Spleen (tissue), 11 donors: ENCODE results near the gene ING2. TPM values are rescaled to one million over a fixed set of nuclear protein-coding genes. Genes with fewer than 3 reads are reported as not detected.

ENCODE experiments used
- DNase-seq: peaks from one replicate; pipeline ENCODE4 v3.0.0-alpha.2; 2020
- H3K27ac ChIP-seq, 8 donors: fragments of 200-600 bp; sonication (generic) in 7 of 8; 1 replicate in 4 of 8; 2 replicates in 4 of 8; pipeline versions ENCODE4 v1.5.0 to v1.8.0; 2016 to 2021; ENCODE audit warnings: inconsistent platforms in 4 of 8, mild to moderate bottlenecking in 4 of 8, moderate library complexity in 1 of 8
- H3K27me3 ChIP-seq, 7 donors: fragments of 200-600 bp; sonication (generic) in 6 of 7; replicated peaks in 1 of 7; 1 replicate in 4 of 7; 2 replicates in 3 of 7; pipeline versions ENCODE4 v1.5.0 to v1.8.0; 2016 to 2021; ENCODE audit warnings: inconsistent platforms in 3 of 7, mild to moderate bottlenecking in 1 of 7
- H3K36me3 ChIP-seq, 6 donors: fragments of 200-600 bp; sonication (generic) in 5 of 6; 1 replicate in 4 of 6; 2 replicates in 2 of 6; pipeline versions ENCODE4 v1.5.0 to v1.8.0; 2016 to 2021; ENCODE audit warnings: inconsistent platforms in 2 of 6
- H3K4me1 ChIP-seq, 6 donors: fragments of 200-600 bp; sonication (generic) in 5 of 6; 1 replicate in 3 of 6; 2 replicates in 3 of 6; pipeline versions ENCODE4 v1.5.0 to v1.8.0; 2016 to 2021; ENCODE audit warnings: inconsistent platforms in 3 of 6
- H3K4me3 ChIP-seq, 8 donors: fragments of 200-600 bp; sonication (generic) in 7 of 8; 1 replicate in 4 of 8; 2 replicates in 4 of 8; pipeline versions ENCODE4 v1.5.0 to v1.8.0; 2016 to 2021; ENCODE audit warnings: inconsistent platforms in 4 of 8, mild to moderate bottlenecking in 4 of 8, moderate library complexity in 2 of 8
- H3K9me3 ChIP-seq, 8 donors: fragments of 200-600 bp; sonication (generic) in 7 of 8; 1 replicate in 4 of 8; 2 replicates in 4 of 8; pipeline versions ENCODE4 v1.5.0 to v1.8.0; 2016 to 2021; ENCODE audit warnings: inconsistent platforms in 4 of 8
- CTCF ChIP-seq, 11 experiments: fragments of 200-600 bp in 7 of 11; fragments of 450-650 bp in 4 of 11; sonication (generic) in 4 of 11; IDR thresholded peaks in 8 of 11; conservative IDR thresholded peaks in 3 of 11; 1 replicate in 7 of 11; 2 replicates in 4 of 11; pipeline versions ENCODE4 v1.4.0 to v1.8.0; 2016 to 2021; ENCODE audit warnings: antibody characterized with exemption in 11 of 11, inconsistent platforms in 4 of 11, mild to moderate bottlenecking in 1 of 11
- POLR2A ChIP-seq, 3 donors: fragments of 450-650 bp; IDR thresholded peaks; one replicate each; pipeline ENCODE4 v1.5.1; 2017; ENCODE audit warnings: antibody characterized with exemption in 3 of 3, mild to moderate bottlenecking in 1 of 3
- POLR2AphosphoS5 ChIP-seq, 3 donors: sonication (generic); formaldehyde crosslinking; IDR thresholded peaks; one replicate each; pipeline ENCODE4 v1.5.1; 2017; ENCODE audit warnings: antibody characterized with exemption in 3 of 3
- WGBS, 5 donors: extraction: QIAGEN DNeasy Blood & Tissue Kit in 3 of 5; methylation state at CpG; one replicate each; pipeline versions ENCODE4 v1.1.5 to v1.1.7; 2013 to 2018; 5-methylcytosine and 5-hydroxymethylcytosine counted together
- intact Hi-C: fragments of 100-400 bp; cut with DNase I; formaldehyde crosslinking; loops from one replicate; pipeline ENCODE4 v1.15.0; 2023; ENCODE audit warnings: low total_unique reads
- polyA plus RNA-seq, 3 donors: library from polyadenylated mRNA; stranded (reverse); fragments of 200-250 nt; gene quantifications; one replicate each; pipeline ENCODE4 v1.2.1, GENCODE V29; 2013
- total RNA-seq, 7 donors: library from RNA; depleted of rRNA in 3 of 7; stranded (reverse); fragments of >200 nt in 3 of 7; fragmentation: NEBNext Ultra II Directional in 4 of 7; extraction: Animal tissue kit (Norgen Biotek cat#: 25700) in 4 of 7; gene quantifications; one replicate each; pipeline versions ENCODE4 v1.1.0 to v1.2.1, GENCODE V29; 2016 to 2021
- donor health status: healthy with polysubstance abuse.
- donor health status: DM: no; HTN: no; CAD: no; lungs with moderate emphysema.
- donor health status: DM: no; HTN: no; CAD: no.
- donor health status: Bipolar disorder and iron deficiency.
- donor health status: healthy.
- donor health status: DM: no; HTN: no; CAD: no.
- donor health status: DM: yes; HTN: yes; CAD: no.

ING2 gene
- total and polyA plus RNA-seq, 10 donors: 4.2 to 21.7 (median 10.0) TPM

DNA sequence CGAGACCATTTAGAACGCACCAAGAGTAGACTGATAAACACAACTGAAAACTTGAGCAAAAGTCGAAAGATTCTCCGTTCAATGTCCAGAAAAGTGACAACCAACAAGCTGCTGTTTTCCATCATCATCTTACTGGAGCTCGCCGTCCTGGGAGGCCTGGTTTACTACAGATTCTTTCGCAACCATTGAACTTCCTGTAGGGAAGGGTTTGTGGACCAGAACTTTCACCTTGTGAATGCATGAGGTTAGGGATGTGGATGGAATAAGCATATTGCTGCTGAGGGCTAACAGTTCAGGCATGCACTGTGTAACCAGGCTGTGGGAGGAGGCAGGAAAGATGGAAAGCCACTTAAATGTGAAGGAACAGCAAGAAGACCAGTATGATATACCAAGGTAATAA is 20.9 kb upstream of the ING2 start:
- intact Hi-C loops: no loop called here
- TF ChIP-seq POLR2AphosphoS5 (IDR thresholded peaks at IDR 0.05) (no peak), POLR2A (IDR thresholded peaks at IDR 0.05) (no peak), CTCF (IDR thresholded peaks at IDR 0.05 in 8 of 11, conservative IDR thresholded peaks at IDR 0.05 in 3 of 11) (no peak)
- Histone ChIP-seq H3K27ac (no peak overlapping the region), H3K9me3 (no peaks in the 10 kb centered on the region), H3K36me3 (no peaks in the 10 kb centered on the region), H3K4me1 (no peaks in the 10 kb centered on the region), H3K4me3 (no peak overlapping the region), H3K27me3 (no peaks in the 10 kb centered on the region)
- 78 to 94% (median 91%) methylated on average over 7 of the region's 7 CpGs for WGBS, 5 donors
- DNase-seq: no peak

GRCh38 chr4:183485411-183486160 is 19.3 kb upstream of the ING2 start:
- no peaks in the 10 kb centered on the region for H3K36me3 ChIP-seq
- intact Hi-C loops: no loop called here
- no peak for DNase-seq
- H3K27me3 ChIP-seq: no peaks in the 10 kb centered on the region
- no peaks in the 10 kb centered on the region for H3K9me3 ChIP-seq
- H3K4me3 ChIP-seq: no peak overlapping the region
- WGBS, 5 donors: 81 to 92% (median 88%) methylated on average over 11 of the region's 11 CpGs
- TF ChIP-seq POLR2AphosphoS5 (IDR thresholded peaks at IDR 0.05) (no peak), CTCF (IDR thresholded peaks at IDR 0.05 in 8 of 11, conservative IDR thresholded peaks at IDR 0.05 in 3 of 11) (no peak)
- H3K27ac ChIP-seq: no peak overlapping the region
- no peaks in the 10 kb centered on the region for H3K4me1 ChIP-seq

DNA sequence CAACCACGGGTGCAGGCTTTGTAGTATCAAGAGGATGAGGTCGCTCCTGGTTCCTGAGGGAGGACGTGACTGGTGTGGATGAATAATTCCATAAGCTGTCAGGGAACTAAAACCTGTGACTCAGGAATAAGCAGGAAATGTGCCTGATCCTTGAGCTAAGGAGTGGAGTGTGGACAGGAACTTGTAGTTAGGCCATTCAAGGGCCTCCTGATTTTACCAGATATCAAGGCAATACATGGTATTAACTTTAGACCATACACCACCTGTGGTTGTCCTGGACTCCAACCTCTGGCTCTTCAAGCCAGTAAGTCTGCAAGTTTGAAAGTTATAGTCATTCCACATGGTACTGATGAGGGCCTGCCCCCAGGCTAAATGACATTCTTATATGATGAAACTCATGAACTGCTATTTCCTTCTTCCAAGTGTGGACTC is 12.1 kb upstream of the ING2 start:
- Histone ChIP-seq H3K27ac (no peak overlapping the region), H3K4me3 (no peak overlapping the region), H3K27me3 (no peaks in the 10 kb centered on the region), H3K36me3 (peaks cover 0 to 15% (median 0%) of the 10 kb centered on the region in 6 donors), H3K4me1 (no peaks in the 10 kb centered on the region), H3K9me3 (peaks cover 0 to 16% (median 13%) of the 10 kb centered on the region in 8 donors)
- intact Hi-C loops: no loop called here
- TF ChIP-seq CTCF (IDR thresholded peaks at IDR 0.05 in 8 of 11, conservative IDR thresholded peaks at IDR 0.05 in 3 of 11): no peak
- TF ChIP-seq POLR2AphosphoS5 (IDR thresholded peaks at IDR 0.05): no peak
- no peak for TF ChIP-seq POLR2A (IDR thresholded peaks at IDR 0.05)
- WGBS, 5 donors: 70 to 84% (median 82%) methylated on average over 3 of the region's 3 CpGs
- DNase-seq: no peak

- no peak overlapping the region for H3K4me3 ChIP-seq
- H3K36me3 ChIP-seq: peaks cover 0 to 15% (median 0%) of the 10 kb centered on the region in 6 donors
- H3K9me3 ChIP-seq: peaks cover 0 to 16% (median 13%) of the 10 kb centered on the region in 8 donors
- no peak for DNase-seq
- no peaks in the 10 kb centered on the region for H3K27me3 ChIP-seq
- H3K4me1 ChIP-seq: no peaks in the 10 kb centered on the region
- no peak for TF ChIP-seq CTCF (IDR thresholded peaks at IDR 0.05 in 8 of 11, conservative IDR thresholded peaks at IDR 0.05 in 3 of 11)
- TF ChIP-seq POLR2A (IDR thresholded peaks at IDR 0.05): no peak
- no peak for TF ChIP-seq POLR2AphosphoS5 (IDR thresholded peaks at IDR 0.05)
- intact Hi-C loops: no loop called here
- 85 to 94% (median 90%) methylated on average over 3 of the region's 3 CpGs for WGBS, 5 donors
- no peak overlapping the region for H3K27ac ChIP-seq
These were observed 11.6 kb upstream of the ING2 start for GRCh38 chr4:183493246-183493645.
